ENCODE results near the gene GBP1. TPM values are rescaled to one million over a fixed set of nuclear protein-coding genes. Genes with fewer than 3 reads are reported as not detected.

Gene GBP1
- total and polyA plus RNA-seq, 10 of the 15 experiments (the other 5 are each of a cell fraction or from before 2014, with no cell fraction given), result 1.5 to 8.7 (median 5.0) TPM

DNA sequence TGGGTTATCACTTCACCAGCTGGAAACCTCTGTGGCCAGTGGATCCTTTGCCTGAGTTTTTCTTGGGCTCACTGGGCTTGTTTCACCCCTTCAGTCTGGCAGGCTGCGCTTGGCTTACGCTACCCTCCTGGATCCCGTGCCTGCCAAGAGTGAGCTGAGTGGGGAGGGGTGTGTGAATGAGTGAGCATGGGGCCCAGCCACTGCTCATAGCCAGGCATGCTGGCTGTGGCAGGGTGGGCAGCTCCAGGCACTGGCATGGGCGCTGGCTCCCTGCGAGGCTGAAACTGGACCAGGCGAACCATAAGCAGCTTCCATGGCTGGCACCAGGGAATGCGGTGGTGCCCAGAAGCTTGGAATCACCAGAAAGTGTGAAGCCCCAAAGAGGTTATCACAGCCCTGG, 22.5 kb downstream of the GBP1 start:
- WGBS (ENCODE audit: insufficient coverage, insufficient replicate concordance, low lambda C conversion rate, missing lambda C conversion rate), result 99% methylated on average over 7 of the region's 7 CpGs
- H4K20me1 ChIP-seq (ENCODE audit: control insufficient read depth, insufficient read depth), result no peaks in the 10 kb centered on the region
- H3K9ac ChIP-seq (ENCODE audit: control insufficient read depth, insufficient read depth, low read length), result no peak overlapping the region
- TF ChIP-seq CREB1 (IDR thresholded peaks at IDR 0.05; ENCODE audit: low read depth), result no peak
- TF ChIP-seq, protein P1, sequence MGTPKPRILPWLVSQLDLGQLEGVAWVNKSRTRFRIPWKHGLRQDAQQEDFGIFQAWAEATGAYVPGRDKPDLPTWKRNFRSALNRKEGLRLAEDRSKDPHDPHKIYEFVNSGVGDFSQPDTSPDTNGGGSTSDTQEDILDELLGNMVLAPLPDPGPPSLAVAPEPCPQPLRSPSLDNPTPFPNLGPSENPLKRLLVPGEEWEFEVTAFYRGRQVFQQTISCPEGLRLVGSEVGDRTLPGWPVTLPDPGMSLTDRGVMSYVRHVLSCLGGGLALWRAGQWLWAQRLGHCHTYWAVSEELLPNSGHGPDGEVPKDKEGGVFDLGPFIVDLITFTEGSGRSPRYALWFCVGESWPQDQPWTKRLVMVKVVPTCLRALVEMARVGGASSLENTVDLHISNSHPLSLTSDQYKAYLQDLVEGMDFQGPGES (IDR thresholded peaks at IDR 0.05), result no peak
- TF ChIP-seq TCF3 (IDR thresholded peaks at IDR 0.05; ENCODE audit: borderline replicate concordance, insufficient read depth, low read depth, low read length), result no peak
- no peak for TF ChIP-seq FOXM1 (IDR thresholded peaks at IDR 0.05; ENCODE audit: low read depth, low read length)
- no peak for TF ChIP-seq CHD4 (IDR thresholded peaks at IDR 0.05)
- TF ChIP-seq, protein P2, sequence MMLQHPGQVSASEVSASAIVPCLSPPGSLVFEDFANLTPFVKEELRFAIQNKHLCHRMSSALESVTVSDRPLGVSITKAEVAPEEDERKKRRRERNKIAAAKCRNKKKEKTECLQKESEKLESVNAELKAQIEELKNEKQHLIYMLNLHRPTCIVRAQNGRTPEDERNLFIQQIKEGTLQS (IDR thresholded peaks at IDR 0.05; ENCODE audit: borderline replicate concordance, extremely low read depth, low read depth, low read length), result no peak
- TF ChIP-seq SRF (IDR thresholded peaks at IDR 0.05; ENCODE audit: low read depth in 2 of 2, low read length in 2 of 2), result no peak
- TF ChIP-seq, protein P3, sequence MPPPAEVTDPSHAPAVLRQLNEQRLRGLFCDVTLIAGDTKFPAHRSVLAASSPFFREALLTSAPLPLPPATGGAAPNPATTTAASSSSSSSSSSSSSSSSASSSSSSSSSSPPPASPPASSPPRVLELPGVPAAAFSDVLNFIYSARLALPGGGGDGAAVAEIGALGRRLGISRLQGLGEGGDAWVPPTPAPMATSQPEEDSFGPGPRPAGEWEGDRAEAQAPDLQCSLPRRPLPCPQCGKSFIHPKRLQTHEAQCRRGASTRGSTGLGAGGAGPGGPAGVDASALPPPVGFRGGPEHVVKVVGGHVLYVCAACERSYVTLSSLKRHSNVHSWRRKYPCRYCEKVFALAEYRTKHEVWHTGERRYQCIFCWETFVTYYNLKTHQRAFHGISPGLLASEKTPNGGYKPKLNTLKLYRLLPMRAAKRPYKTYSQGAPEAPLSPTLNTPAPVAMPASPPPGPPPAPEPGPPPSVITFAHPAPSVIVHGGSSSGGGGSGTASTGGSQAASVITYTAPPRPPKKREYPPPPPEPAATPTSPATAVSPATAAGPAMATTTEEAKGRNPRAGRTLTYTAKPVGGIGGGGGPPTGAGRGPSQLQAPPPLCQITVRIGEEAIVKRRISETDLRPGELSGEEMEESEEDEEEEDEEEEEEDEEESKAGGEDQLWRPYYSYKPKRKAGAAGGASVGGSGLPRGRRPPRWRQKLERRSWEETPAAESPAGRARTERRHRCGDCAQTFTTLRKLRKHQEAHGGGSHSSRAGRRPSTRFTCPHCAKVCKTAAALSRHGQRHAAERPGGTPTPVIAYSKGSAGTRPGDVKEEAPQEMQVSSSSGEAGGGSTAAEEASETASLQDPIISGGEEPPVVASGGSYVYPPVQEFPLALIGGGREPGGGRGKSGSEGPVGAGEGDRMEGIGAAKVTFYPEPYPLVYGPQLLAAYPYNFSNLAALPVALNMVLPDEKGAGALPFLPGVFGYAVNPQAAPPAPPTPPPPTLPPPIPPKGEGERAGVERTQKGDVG (CRISPR knock-in tag; IDR thresholded peaks at IDR 0.05), result no peak
- TF ChIP-seq ASH2L (IDR thresholded peaks at IDR 0.05; ENCODE audit: borderline replicate concordance, low read depth), result no peak
- no peak for TF ChIP-seq MEF2B (IDR thresholded peaks at IDR 0.05; ENCODE audit: partially characterized antibody, poor library complexity, severe bottlenecking)
- TF ChIP-seq, protein P4, sequence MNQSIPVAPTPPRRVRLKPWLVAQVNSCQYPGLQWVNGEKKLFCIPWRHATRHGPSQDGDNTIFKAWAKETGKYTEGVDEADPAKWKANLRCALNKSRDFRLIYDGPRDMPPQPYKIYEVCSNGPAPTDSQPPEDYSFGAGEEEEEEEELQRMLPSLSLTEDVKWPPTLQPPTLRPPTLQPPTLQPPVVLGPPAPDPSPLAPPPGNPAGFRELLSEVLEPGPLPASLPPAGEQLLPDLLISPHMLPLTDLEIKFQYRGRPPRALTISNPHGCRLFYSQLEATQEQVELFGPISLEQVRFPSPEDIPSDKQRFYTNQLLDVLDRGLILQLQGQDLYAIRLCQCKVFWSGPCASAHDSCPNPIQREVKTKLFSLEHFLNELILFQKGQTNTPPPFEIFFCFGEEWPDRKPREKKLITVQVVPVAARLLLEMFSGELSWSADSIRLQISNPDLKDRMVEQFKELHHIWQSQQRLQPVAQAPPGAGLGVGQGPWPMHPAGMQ (IDR thresholded peaks at IDR 0.05; ENCODE audit: borderline replicate concordance), result no peak
- TF ChIP-seq DPF2 (IDR thresholded peaks at IDR 0.05), result no peak
- TF ChIP-seq, protein P5, sequence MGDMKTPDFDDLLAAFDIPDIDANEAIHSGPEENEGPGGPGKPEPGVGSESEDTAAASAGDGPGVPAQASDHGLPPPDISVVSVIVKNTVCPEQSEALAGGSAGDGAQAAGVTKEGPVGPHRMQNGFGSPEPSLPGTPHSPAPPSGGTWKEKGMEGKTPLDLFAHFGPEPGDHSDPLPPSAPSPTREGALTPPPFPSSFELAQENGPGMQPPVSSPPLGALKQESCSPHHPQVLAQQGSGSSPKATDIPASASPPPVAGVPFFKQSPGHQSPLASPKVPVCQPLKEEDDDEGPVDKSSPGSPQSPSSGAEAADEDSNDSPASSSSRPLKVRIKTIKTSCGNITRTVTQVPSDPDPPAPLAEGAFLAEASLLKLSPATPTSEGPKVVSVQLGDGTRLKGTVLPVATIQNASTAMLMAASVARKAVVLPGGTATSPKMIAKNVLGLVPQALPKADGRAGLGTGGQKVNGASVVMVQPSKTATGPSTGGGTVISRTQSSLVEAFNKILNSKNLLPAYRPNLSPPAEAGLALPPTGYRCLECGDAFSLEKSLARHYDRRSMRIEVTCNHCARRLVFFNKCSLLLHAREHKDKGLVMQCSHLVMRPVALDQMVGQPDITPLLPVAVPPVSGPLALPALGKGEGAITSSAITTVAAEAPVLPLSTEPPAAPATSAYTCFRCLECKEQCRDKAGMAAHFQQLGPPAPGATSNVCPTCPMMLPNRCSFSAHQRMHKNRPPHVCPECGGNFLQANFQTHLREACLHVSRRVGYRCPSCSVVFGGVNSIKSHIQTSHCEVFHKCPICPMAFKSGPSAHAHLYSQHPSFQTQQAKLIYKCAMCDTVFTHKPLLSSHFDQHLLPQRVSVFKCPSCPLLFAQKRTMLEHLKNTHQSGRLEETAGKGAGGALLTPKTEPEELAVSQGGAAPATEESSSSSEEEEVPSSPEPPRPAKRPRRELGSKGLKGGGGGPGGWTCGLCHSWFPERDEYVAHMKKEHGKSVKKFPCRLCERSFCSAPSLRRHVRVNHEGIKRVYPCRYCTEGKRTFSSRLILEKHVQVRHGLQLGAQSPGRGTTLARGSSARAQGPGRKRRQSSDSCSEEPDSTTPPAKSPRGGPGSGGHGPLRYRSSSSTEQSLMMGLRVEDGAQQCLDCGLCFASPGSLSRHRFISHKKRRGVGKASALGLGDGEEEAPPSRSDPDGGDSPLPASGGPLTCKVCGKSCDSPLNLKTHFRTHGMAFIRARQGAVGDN (IDR thresholded peaks at IDR 0.05), result no peak
- no peak for TF ChIP-seq GABPA (IDR thresholded peaks at IDR 0.05; ENCODE audit: low read depth)
- TF ChIP-seq HDAC2 (IDR thresholded peaks at IDR 0.05), result no peak
- no peak overlapping the region for H3K27ac ChIP-seq (ENCODE audit: control insufficient read depth, insufficient read depth)
- SMC1A ChIA-PET (ENCODE audit: uncharacterized antibody, unreplicated experiment), result interaction anchor here (1.9 kb wide), 1 partner anchor 39 kb away, joined by 4 read pairs; no protein-coding TSS in a partner anchor
- H3K27me3 ChIP-seq (replicated peaks in 1 of 2; ENCODE audit: control insufficient read depth in 2 of 2, insufficient read depth in 2 of 2, low read length in 1 of 2), result no peaks in the 10 kb centered on the region
- RAD21 ChIA-PET (ENCODE audit: unreplicated experiment), result no interaction called here
- in situ Hi-C loops (cut with MboI), result no loop called here
- ATAC-seq (no peak), DNase-seq (ENCODE audit: low read depth, low spot score) (no peak), FAIRE-seq (no peak)
- no peak overlapping the region for H2AFZ ChIP-seq (ENCODE audit: control insufficient read depth, low read depth, low read length)
- peaks cover 10% of the 10 kb centered on the region for H3K4me1 ChIP-seq (ENCODE audit: control insufficient read depth, insufficient read depth, low read length)
- CTCF ChIA-PET, result no interaction called here
- no TSS peak for BruUV-seq (replicated peaks)
- POLR2A ChIA-PET, result no interaction called here
- intact Hi-C loops (cut with micrococcal nuclease; ENCODE audit: unreplicated experiment), result loop anchor here (5.0 kb wide), 1 partner anchor 160 kb away; no protein-coding TSS in a partner anchor
- H3K36me3 ChIP-seq (ENCODE audit: control insufficient read depth in 2 of 2, insufficient read depth in 2 of 2, low read length in 1 of 2), result no peaks in the 10 kb centered on the region
- H3K9me3 ChIP-seq (replicated peaks; ENCODE audit: control insufficient read depth, insufficient read depth, low read length), result peaks cover 11% of the 10 kb centered on the region
- H3K4me3 ChIP-seq, result no peak overlapping the region
- no peaks in the 10 kb centered on the region for H3K79me2 ChIP-seq (ENCODE audit: control insufficient read depth, insufficient read depth, low read length)
- H3K4me2 ChIP-seq (ENCODE audit: control insufficient read depth, insufficient read depth), result no peak overlapping the region
